GM12874 (cell line): ENCODE results near the gene CDCP1.

Source experiments
- TF ChIP-seq, protein P1 (sequence below): IDR thresholded peaks from 2 replicates; pipeline ENCODE4 v1.5.1; 2011; ENCODE audit warnings: low read depth, mild to moderate bottlenecking, control low read depth, low read length, moderate library complexity; ENCODE audit not compliant: insufficient read depth

Gene CDCP1

DNA sequence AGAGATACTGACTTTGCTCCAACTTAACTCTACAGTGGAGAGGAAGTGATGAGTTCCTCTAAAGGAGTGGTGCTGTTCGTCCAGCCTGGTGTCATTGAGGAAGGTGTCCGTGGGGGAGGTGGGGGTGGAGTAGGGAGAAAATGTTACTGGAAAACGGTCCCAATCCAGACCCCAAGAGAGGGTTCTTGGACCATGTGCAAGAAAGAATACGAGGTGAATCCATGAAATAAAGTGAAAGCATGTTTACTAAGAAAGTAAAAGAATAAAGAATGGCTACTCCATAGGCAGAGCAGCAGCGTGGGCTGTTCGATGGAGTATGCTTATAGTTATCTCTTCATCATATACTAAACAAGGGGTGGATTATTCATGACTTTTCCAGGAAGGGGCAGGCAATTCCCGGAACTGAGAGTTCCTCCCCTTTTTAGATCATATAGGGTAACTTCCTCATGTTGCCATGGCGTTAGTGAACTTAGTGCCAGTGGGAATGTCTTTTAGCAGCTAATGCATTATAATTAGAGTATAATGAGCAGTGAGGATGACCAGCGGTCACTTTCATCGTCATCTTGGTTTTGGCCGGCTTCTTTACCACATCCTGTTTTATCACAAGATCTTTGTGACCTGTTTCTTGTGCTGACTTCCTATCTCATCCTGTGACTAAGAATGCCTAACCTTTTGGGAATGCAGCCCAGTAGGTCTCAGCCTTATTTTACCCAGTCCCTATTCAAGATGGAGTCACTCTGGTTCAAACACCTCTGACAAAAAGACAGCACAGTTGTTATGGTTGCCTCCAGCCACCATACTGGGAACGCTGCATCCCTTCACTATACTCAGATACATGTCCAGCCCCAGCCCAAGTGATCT, 81.4 kb downstream of the CDCP1 start:
- TF ChIP-seq, protein P1, sequence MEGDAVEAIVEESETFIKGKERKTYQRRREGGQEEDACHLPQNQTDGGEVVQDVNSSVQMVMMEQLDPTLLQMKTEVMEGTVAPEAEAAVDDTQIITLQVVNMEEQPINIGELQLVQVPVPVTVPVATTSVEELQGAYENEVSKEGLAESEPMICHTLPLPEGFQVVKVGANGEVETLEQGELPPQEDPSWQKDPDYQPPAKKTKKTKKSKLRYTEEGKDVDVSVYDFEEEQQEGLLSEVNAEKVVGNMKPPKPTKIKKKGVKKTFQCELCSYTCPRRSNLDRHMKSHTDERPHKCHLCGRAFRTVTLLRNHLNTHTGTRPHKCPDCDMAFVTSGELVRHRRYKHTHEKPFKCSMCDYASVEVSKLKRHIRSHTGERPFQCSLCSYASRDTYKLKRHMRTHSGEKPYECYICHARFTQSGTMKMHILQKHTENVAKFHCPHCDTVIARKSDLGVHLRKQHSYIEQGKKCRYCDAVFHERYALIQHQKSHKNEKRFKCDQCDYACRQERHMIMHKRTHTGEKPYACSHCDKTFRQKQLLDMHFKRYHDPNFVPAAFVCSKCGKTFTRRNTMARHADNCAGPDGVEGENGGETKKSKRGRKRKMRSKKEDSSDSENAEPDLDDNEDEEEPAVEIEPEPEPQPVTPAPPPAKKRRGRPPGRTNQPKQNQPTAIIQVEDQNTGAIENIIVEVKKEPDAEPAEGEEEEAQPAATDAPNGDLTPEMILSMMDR: no peak

DNA sequence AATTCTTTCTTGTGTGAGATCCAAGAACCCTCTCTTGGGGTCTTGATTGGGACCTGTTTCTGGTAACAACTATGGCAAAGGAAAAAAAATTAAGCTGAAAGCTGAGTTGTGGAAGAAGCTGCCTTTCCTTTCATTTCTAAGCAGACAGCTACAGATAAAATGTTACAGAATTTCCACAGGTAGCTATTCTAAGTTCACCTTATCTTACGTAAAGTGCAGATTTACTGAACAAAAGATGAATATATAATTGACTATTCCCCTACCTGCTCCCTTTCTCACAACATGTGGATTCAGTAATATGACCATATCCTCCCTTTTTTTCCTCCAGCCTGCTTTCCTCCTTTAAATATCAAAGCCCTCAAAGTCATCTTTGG, 83.5 kb downstream of the CDCP1 start:
- TF ChIP-seq, protein P1: no peak

DNA sequence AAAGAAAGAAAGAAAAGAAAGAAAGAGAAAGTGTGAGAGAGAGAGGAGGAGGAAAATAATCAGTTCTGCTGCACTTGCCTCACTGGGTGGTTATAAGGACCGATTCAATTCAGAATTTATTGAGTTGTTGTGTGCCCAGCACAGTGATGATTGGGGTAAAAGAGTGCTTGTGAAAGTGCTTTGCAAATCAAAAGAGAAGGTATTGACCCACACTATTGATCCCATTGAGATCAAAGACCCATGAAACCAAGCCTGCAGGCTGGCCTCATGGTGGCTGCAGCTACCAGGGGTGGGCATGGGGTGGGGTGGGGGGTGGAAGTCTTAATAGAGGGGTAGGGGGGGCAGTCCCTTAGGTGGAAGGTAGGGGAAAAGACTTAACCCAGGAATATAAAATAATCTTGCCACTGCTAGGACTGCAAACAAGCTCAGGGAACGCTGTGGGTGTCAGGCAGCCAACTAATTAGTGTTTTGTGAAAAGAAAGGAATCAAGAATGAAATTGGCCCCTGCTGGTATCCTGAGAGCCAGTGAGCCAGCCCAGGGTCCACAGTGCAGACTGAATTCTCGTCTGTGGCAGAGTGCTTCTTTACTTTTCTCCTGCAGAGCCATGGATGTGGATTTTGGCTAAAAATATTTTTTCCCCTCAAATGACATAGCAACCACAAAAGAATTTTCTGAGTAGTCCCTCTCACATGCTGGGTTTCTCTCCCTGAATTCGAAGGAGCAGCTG, 85.8 kb downstream of the CDCP1 start:
- TF ChIP-seq, protein P1: no peak

DNA sequence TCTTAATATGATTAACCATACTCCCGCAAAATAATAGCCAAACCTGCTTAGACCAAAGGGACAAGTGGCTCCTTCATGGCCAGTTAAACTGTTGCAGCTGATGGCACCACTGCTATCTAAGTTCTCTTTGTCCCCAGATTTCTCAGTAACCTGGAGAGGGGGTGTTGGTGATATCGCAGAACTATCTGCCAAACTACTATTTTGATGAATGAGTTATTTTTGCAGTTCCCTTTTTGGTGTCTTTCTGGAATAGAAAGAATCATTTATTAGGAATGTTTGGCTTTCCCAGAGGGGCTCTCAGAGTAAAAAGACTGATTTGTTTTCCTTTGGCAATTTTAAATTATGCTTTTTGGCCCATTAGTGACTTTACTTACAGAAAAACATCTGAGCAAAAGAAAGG, 87.0 kb downstream of the CDCP1 start:
- TF ChIP-seq, protein P1: no peak

DNA sequence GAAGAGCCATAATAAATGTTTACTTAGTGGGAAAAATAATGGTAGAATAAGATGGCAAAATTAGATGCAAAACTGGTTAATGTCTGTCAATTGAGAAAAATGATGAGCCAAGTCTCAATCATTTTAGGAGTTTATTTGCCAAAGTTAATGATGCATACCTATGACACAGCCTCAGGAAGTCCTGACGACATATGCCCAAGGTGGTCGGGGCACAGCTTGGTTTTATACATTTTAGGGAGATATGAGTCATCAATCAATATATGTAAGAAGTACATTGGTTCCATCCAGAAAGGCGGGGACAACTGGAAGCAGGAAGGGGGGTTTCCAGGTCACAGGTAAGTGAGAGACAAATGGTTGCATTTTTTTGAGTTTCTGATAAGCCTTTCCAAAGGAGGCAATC, 88.6 kb downstream of the CDCP1 start:
- TF ChIP-seq, protein P1: no peak

DNA sequence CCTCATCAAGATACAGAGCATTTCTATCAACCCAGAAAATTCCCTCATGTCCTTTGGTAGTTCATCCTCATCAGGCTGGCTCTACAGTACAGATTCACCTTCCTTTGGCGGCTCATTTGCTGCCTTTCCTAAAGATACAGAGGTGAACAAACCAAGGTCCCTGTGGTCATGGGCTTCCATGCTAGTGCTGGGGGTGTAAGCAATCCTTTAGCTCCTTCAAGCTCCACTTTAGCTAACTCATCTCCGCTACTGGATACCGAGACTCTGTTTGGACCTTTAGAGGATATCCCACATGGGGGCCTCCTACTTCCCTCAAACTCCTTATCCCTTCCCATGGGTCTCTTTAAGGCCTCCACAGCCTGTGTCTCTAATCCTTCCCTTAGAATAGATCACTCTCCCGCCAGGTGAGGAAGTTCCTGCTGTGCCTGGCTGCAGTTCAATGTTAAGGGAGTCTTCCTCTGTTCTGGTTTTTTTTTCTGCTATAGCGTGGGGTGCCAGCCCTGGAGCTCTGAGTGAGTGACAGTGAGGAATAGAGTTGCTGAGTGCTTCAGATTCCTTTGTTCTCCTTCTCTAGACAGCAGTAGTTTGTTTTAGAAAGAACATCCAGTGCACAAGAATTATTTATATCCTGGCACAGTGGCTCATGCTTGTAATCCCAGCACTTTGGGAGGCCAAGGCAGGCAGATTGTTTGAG, 89.4 kb downstream of the CDCP1 start:
- TF ChIP-seq, protein P1: no peak
